KMS-11 (cell line): Measurements from ENCODE around the gene TIAL1.

ENCODE experiments used
- H2AFZ ChIP-seq: fragments of 200-600 bp; sonication (generic); 2 replicates; pipeline ENCODE4 v1.6.1; 2016; ENCODE audit warnings: antibody characterized with exemption, mixed run types, low read depth
- H3K27ac ChIP-seq: fragments of 200-600 bp; sonication (generic); 2 replicates; pipeline ENCODE4 v1.6.1; 2016; ENCODE audit warnings: mild to moderate bottlenecking, mixed run types
- H3K27me3 ChIP-seq: fragments of 200-600 bp; sonication (generic); 2 replicates; pipeline ENCODE4 v1.6.1; 2017; ENCODE audit warnings: mild to moderate bottlenecking, low read depth, mixed run types, moderate library complexity; ENCODE audit not compliant: insufficient read depth
- H3K36me3 ChIP-seq: fragments of 200-600 bp; sonication (generic); 2 replicates; pipeline ENCODE4 v1.6.1; 2017; ENCODE audit warnings: mild to moderate bottlenecking, mixed run types; ENCODE audit not compliant: insufficient read depth
- H3K4me1 ChIP-seq: fragments of 200-600 bp; sonication (generic); 2 replicates; pipeline ENCODE4 v1.6.1; 2016; ENCODE audit warnings: mild to moderate bottlenecking, low read depth, mixed run types; ENCODE audit not compliant: poor library complexity, severe bottlenecking
- H3K4me2 ChIP-seq: fragments of 200-600 bp; sonication (generic); 2 replicates; pipeline ENCODE4 v1.7.0; 2016; ENCODE audit warnings: mild to moderate bottlenecking, mixed run types
- H3K4me3 ChIP-seq: fragments of 200-600 bp; sonication (generic); IDR thresholded peaks from 2 replicates; pipeline ENCODE4 v1.6.1; 2017; ENCODE audit warnings: low read depth, low read length, mixed read lengths; ENCODE audit not compliant: insufficient read depth
- H3K79me2 ChIP-seq: fragments of 200-600 bp; sonication (generic); 2 replicates; pipeline ENCODE4 v1.6.1; 2016; ENCODE audit warnings: low read depth, mixed run types; ENCODE audit not compliant: insufficient read depth
- H3K9ac ChIP-seq: fragments of 200-600 bp; sonication (generic); 2 replicates; pipeline ENCODE4 v1.6.1; 2016; ENCODE audit warnings: mild to moderate bottlenecking, mixed run types
- H4K20me1 ChIP-seq: fragments of 200-600 bp; sonication (generic); 2 replicates; pipeline ENCODE4 v1.6.1; 2016; ENCODE audit warnings: mild to moderate bottlenecking, mixed run types; ENCODE audit not compliant: insufficient read depth
- CTCF ChIP-seq: fragments of 200-600 bp; sonication (generic); conservative IDR thresholded peaks from 2 replicates; pipeline ENCODE4 v1.6.1; 2017; ENCODE audit warnings: low read depth, mild to moderate bottlenecking, antibody characterized with exemption, low read length, moderate library complexity, mixed read lengths

Gene TIAL1

GRCh38 chr10:119538632-119539358 lies 58.0 kb downstream of the TIAL1 start:
- no peaks in the 10 kb centered on the region for H3K79me2 ChIP-seq
- H3K4me1 ChIP-seq: peaks cover 20% of the 10 kb centered on the region
- no peak overlapping the region for H3K4me2 ChIP-seq
- no peaks in the 10 kb centered on the region for H4K20me1 ChIP-seq
- no peaks in the 10 kb centered on the region for H3K36me3 ChIP-seq
- no peak overlapping the region for H2AFZ ChIP-seq
- H3K27ac ChIP-seq: no peak overlapping the region
- no peak overlapping the region for H3K9ac ChIP-seq
- no peak overlapping the region for H3K4me3 ChIP-seq
- no peak for TF ChIP-seq CTCF
- H3K27me3 ChIP-seq: no peaks in the 10 kb centered on the region

- Histone ChIP-seq H3K27ac (no peak overlapping the region), H2AFZ (no peak overlapping the region), H3K9ac (no peak overlapping the region), H3K4me2 (no peak overlapping the region), H3K27me3 (no peaks in the 10 kb centered on the region), H3K79me2 (no peaks in the 10 kb centered on the region), H4K20me1 (no peaks in the 10 kb centered on the region), H3K4me1 (peaks cover 16% of the 10 kb centered on the region), H3K36me3 (no peaks in the 10 kb centered on the region), H3K4me3 (no peak overlapping the region)
- TF ChIP-seq CTCF: no peak
These were observed 58.7 kb downstream of the TIAL1 start for GRCh38 chr10:119537953-119538630.

GRCh38 chr10:119536508-119537025 lies 60.2 kb downstream of the TIAL1 start:
- H2AFZ ChIP-seq: no peak overlapping the region
- H3K27me3 ChIP-seq: no peaks in the 10 kb centered on the region
- H3K79me2 ChIP-seq: peaks cover 7% of the 10 kb centered on the region; the same call in 1 of the 2 replicates
- H3K36me3 ChIP-seq: no peaks in the 10 kb centered on the region
- no peak overlapping the region for H3K4me2 ChIP-seq
- TF ChIP-seq CTCF: no peak
- no peak overlapping the region for H3K9ac ChIP-seq
- H3K27ac ChIP-seq: no peak overlapping the region
- H3K4me3 ChIP-seq: no peak overlapping the region
- peaks cover 10% of the 10 kb centered on the region for H3K4me1 ChIP-seq
- H4K20me1 ChIP-seq: no peaks in the 10 kb centered on the region

GRCh38 chr10:119535837-119536507 lies 60.8 kb downstream of the TIAL1 start:
- no peaks in the 10 kb centered on the region for H3K36me3 ChIP-seq
- H3K4me3 ChIP-seq: no peak overlapping the region
- no peak overlapping the region for H3K4me2 ChIP-seq
- H4K20me1 ChIP-seq: no peaks in the 10 kb centered on the region
- H3K27ac ChIP-seq: no peak overlapping the region
- H2AFZ ChIP-seq: no peak overlapping the region
- H3K9ac ChIP-seq: no peak overlapping the region
- TF ChIP-seq CTCF: no peak
- no peaks in the 10 kb centered on the region for H3K27me3 ChIP-seq
- H3K79me2 ChIP-seq: peaks cover 7% of the 10 kb centered on the region; the same call in 1 of the 2 replicates
- H3K4me1 ChIP-seq: peaks cover 5% of the 10 kb centered on the region
